Activated naive CD8-positive, alpha-beta T cell treated with anti-CD3 and anti-CD28 coated beads, Interleukin-2, amount 50 U/mL, for 16 hours (primary cell): ENCODE data around the gene PER2.

Source experiments
- DNase-seq: peaks from one replicate; pipeline ENCODE4 v3.0.0-alpha.2; 2020; ENCODE audit warnings: low read depth, low spot score

Gene PER2

GRCh38 chr2:238308177-238308576 lies 19.8 kb upstream of the PER2 start:
- no peak for DNase-seq

GRCh38 chr2:238306672-238306998 lies 18.2 kb upstream of the PER2 start:
- no peak for DNase-seq

- no peak for DNase-seq
These were observed 17.7 kb upstream of the PER2 start for GRCh38 chr2:238305965-238306671.

GRCh38 chr2:238305092-238305862 lies 16.9 kb upstream of the PER2 start:
- no peak for DNase-seq

- DNase-seq = no peak
These were observed 15.7 kb upstream of the PER2 start for GRCh38 chr2:238304116-238304515.

GRCh38 chr2:238302751-238303150 lies 14.3 kb upstream of the PER2 start:
- DNase-seq = no peak

- DNase-seq = no peak
These were observed 13.7 kb upstream of the PER2 start for GRCh38 chr2:238302087-238302486.

- DNase-seq = no peak
These were observed 11.4 kb upstream of the PER2 start for GRCh38 chr2:238299803-238300202.

GRCh38 chr2:238296638-238297457 lies 8.4 kb upstream of the PER2 start:
- DNase-seq = no peak

GRCh38 chr2:238295144-238296112 lies 7.0 kb upstream of the PER2 start:
- no peak for DNase-seq

- DNase-seq = no peak
These were observed 6.2 kb upstream of the PER2 start for GRCh38 chr2:238294393-238295143.

GRCh38 chr2:238294046-238294392 lies 5.6 kb upstream of the PER2 start:
- DNase-seq = no peak

- no peak for DNase-seq
These were observed 3.3 kb upstream of the PER2 start for GRCh38 chr2:238291550-238292281.

GRCh38 chr2:238290715-238291549 lies 2.5 kb upstream of the PER2 start:
- no peak for DNase-seq

GRCh38 chr2:238290091-238290509 lies 1.7 kb upstream of the PER2 start:
- no peak for DNase-seq

- no peak for DNase-seq
These were observed 1.2 kb upstream of the PER2 start for GRCh38 chr2:238289574-238289973.

- DNase-seq = peak; percentile 95
These were observed 502 bp upstream of the PER2 start for GRCh38 chr2:238288650-238289573.
